H1 (cell line): ENCODE results near the gene RAB3A. TPM values are rescaled to one million over a fixed set of nuclear protein-coding genes. Genes with fewer than 3 reads are reported as not detected.

Source experiments
- CTCF ChIA-PET: fragments of 300-600 bp; sonication (Branson Sonifier 250); formaldehyde crosslinking; loops from one replicate; lab custom pipeline; 2021; ENCODE audit not compliant: partially characterized antibody; lab: Charles Lee
- POLR2A ChIA-PET: fragments of 300-600 bp; sonication (Branson Sonifier 250); formaldehyde crosslinking; loops from one replicate; lab custom pipeline; 2021; ENCODE audit warnings: inconsistent platforms; ENCODE audit not compliant: partially characterized antibody; lab: Charles Lee
- DNase-seq, 2 experiments: peaks; one replicate each; pipeline versions ENCODE4 v3.0.0 to v3.0.0-alpha.2; 2010 to 2022; ENCODE audit warnings: low spot score in 2 of 2, low read depth in 1 of 2, mixed read lengths in 1 of 2
- FAIRE-seq: peaks from 2 replicates; lab custom pipeline; 2011; peaks lifted over from hg19 to GRCh38; lab: Jason Lieb, UNC
- H2AFZ ChIP-seq: 2 replicates; pipeline ENCODE4 v1.8.1; 2012; ENCODE audit warnings: low read length, inconsistent platforms
- H2AK5ac ChIP-seq: 2 replicates; pipeline ENCODE4 v1.6.1; 2013; ENCODE audit warnings: low read depth, low read length
- H2BK120ac ChIP-seq: replicated peaks from 2 replicates; pipeline ENCODE3; 2013; ENCODE audit warnings: low read depth, low read length, inconsistent platforms
- H2BK12ac ChIP-seq: 2 replicates; pipeline ENCODE4 v1.6.1; 2013; ENCODE audit warnings: low read depth, low read length
- H2BK15ac ChIP-seq: 2 replicates; pipeline ENCODE4 v1.6.1; 2013; ENCODE audit warnings: low read length
- H2BK20ac ChIP-seq: 2 replicates; pipeline ENCODE4 v1.6.1; 2013; ENCODE audit warnings: low read length
- H2BK5ac ChIP-seq: 2 replicates; pipeline ENCODE4 v1.6.1; 2013; ENCODE audit warnings: low read depth, low read length
- H3K14ac ChIP-seq: 2 replicates; pipeline ENCODE4 v1.6.1; 2013; ENCODE audit warnings: inconsistent platforms; ENCODE audit not compliant: insufficient read length
- H3K18ac ChIP-seq: 2 replicates; pipeline ENCODE4 v1.6.1; 2013; ENCODE audit warnings: low read length; ENCODE audit errors: extremely low read depth
- H3K23ac ChIP-seq: 2 replicates; pipeline ENCODE4 v1.6.1; 2013; ENCODE audit warnings: inconsistent platforms; ENCODE audit not compliant: insufficient read length
- H3K23me2 ChIP-seq: 2 replicates; pipeline ENCODE4 v1.6.1; 2013; ENCODE audit warnings: low read depth, low read length
- H3K27ac ChIP-seq: 2 replicates; pipeline ENCODE4 v1.6.1; 2011; ENCODE audit warnings: low read depth, low read length, inconsistent platforms
- H3K27me3 ChIP-seq, 4 experiments: replicated peaks in 1 of 4; 1 replicate in 1 of 4; 2 replicates in 3 of 4; pipeline versions ENCODE4 v1.6.1 to v1.8.1; 2011 to 2013; ENCODE audit warnings: low read length in 3 of 4, mild to moderate bottlenecking in 3 of 4, inconsistent platforms in 2 of 4, mixed read lengths in 2 of 4, moderate library complexity in 1 of 4; ENCODE audit not compliant: control insufficient read depth in 3 of 4, insufficient read depth in 3 of 4; ENCODE audit errors: extremely low read depth in 1 of 4
- H3K36me3 ChIP-seq, 4 experiments: 2 replicates each; pipeline versions ENCODE4 v1.6.1 to v1.8.1; 2011 to 2013; ENCODE audit warnings: mild to moderate bottlenecking in 4 of 4, low read length in 3 of 4, moderate library complexity in 2 of 4, control low read depth in 1 of 4, inconsistent platforms in 1 of 4; ENCODE audit not compliant: insufficient read depth in 4 of 4, control insufficient read depth in 2 of 4
- H3K4ac ChIP-seq: replicated peaks from 2 replicates; pipeline ENCODE3; 2013; ENCODE audit warnings: low read length, low read depth, mixed read lengths, inconsistent platforms; ENCODE audit not compliant: insufficient read length
- H3K4me1 ChIP-seq, 4 experiments: replicated peaks in 1 of 4; 1 replicate in 1 of 4; 2 replicates in 3 of 4; pipeline versions ENCODE4 v1.6.1 to v1.8.1; 2011 to 2013; ENCODE audit warnings: low read length in 3 of 4, inconsistent platforms in 2 of 4, mixed read lengths in 1 of 4; ENCODE audit not compliant: insufficient read depth in 4 of 4, control insufficient read depth in 3 of 4
- H3K4me2 ChIP-seq, 2 experiments: 2 replicates each; pipeline versions ENCODE4 v1.6.1 to v1.8.1; 2011 to 2013; ENCODE audit warnings: low read depth in 2 of 2, low read length in 2 of 2, control low read depth in 1 of 2, inconsistent platforms in 1 of 2, mild to moderate bottlenecking in 1 of 2; ENCODE audit not compliant: insufficient read depth in 1 of 2
- H3K4me3 ChIP-seq, 4 experiments: fragments of 200-600, 300-600 bp in 1 of 4; sonication (generic), shearing (Covaris generic), sonication (Bioruptor Twin) in 1 of 4; 2 replicates each; pipeline versions ENCODE4 v1.5.1 to v1.8.1; 2011 to 2016; ENCODE audit warnings: low read length in 4 of 4, low read depth in 3 of 4, control low read depth in 2 of 4, inconsistent platforms in 2 of 4, mild to moderate bottlenecking in 2 of 4, mixed read lengths in 1 of 4, moderate library complexity in 1 of 4; ENCODE audit not compliant: insufficient read depth in 2 of 4; ENCODE audit errors: extremely low read depth in 1 of 4
- H3K56ac ChIP-seq: replicated peaks from 2 replicates; pipeline ENCODE3; 2013; ENCODE audit warnings: low read depth, mild to moderate bottlenecking, mixed read lengths, low read length, inconsistent platforms; ENCODE audit not compliant: insufficient read length
- H3K79me1 ChIP-seq: 2 replicates; pipeline ENCODE4 v1.6.1; 2013; ENCODE audit warnings: low read depth, low read length, control low read depth
- H3K79me2 ChIP-seq, 2 experiments: 2 replicates each; pipeline versions ENCODE4 v1.6.1 to v1.8.1; 2012 to 2013; ENCODE audit warnings: low read length in 2 of 2, mild to moderate bottlenecking in 2 of 2, inconsistent platforms in 1 of 2; ENCODE audit not compliant: insufficient read depth in 2 of 2, control insufficient read depth in 1 of 2
- H3K9ac ChIP-seq, 4 experiments: replicated peaks in 1 of 4; 1 replicate in 1 of 4; 2 replicates in 3 of 4; pipeline versions ENCODE4 v1.6.1 to v1.8.1; 2011 to 2013; ENCODE audit warnings: low read depth in 3 of 4, low read length in 3 of 4, control low read depth in 2 of 4, mild to moderate bottlenecking in 2 of 4, moderate library complexity in 2 of 4, inconsistent platforms in 1 of 4; ENCODE audit errors: extremely low read depth in 1 of 4
- H3K9me3 ChIP-seq, 2 experiments: 2 replicates each; pipeline versions ENCODE4 v1.6.1 to v1.8.1; 2012 to 2013; ENCODE audit warnings: mild to moderate bottlenecking in 2 of 2, moderate library complexity in 2 of 2, control low read depth in 1 of 2, inconsistent platforms in 1 of 2, low read depth in 1 of 2, low read length in 1 of 2, mixed read lengths in 1 of 2; ENCODE audit not compliant: insufficient read depth in 2 of 2
- H4K20me1 ChIP-seq, 2 experiments: replicated peaks in 1 of 2; 2 replicates each; pipeline versions ENCODE3 to v1.8.1; 2011 to 2013; ENCODE audit warnings: inconsistent platforms in 2 of 2, low read length in 2 of 2, mild to moderate bottlenecking in 1 of 2; ENCODE audit not compliant: insufficient read depth in 2 of 2, control insufficient read depth in 1 of 2
- H4K5ac ChIP-seq: 2 replicates; pipeline ENCODE4 v1.6.1; 2013; ENCODE audit warnings: low read length, low read depth, mixed read lengths, inconsistent platforms; ENCODE audit not compliant: insufficient read length
- H4K8ac ChIP-seq: 2 replicates; pipeline ENCODE4 v1.8.0; 2013; ENCODE audit warnings: mild to moderate bottlenecking, moderate library complexity, low read length, inconsistent platforms; ENCODE audit not compliant: insufficient read depth; ENCODE audit errors: extremely low read depth
- H4K91ac ChIP-seq: replicated peaks from 2 replicates; pipeline ENCODE3; 2013; ENCODE audit warnings: low read length, mixed read lengths, inconsistent platforms; ENCODE audit not compliant: insufficient read length
- ASH2L ChIP-seq: fragments of 200-600, 300-600 bp; sonication (generic); IDR thresholded peaks from one replicate; pipeline ENCODE4 v1.7.1; 2017; ENCODE audit warnings: low read length
- BRCA1 ChIP-seq: IDR thresholded peaks from 2 replicates; pipeline ENCODE4 v1.6.1; 2012; ENCODE audit warnings: low read depth, low read length, improper control_type of control experiment
- CBX8 ChIP-seq: fragments of 300-800, 300-1000 bp; sonication (generic); IDR thresholded peaks from 2 replicates; pipeline ENCODE4 v1.7.1; 2016; ENCODE audit warnings: low read depth, low read length, borderline replicate concordance
- KDM5A ChIP-seq: fragments of 200-600 bp; IDR thresholded peaks from 2 replicates; pipeline ENCODE4 v1.7.1; 2012; ENCODE audit warnings: mild to moderate bottlenecking, low read length, inconsistent platforms, mixed read lengths
- MAFK ChIP-seq: IDR thresholded peaks from 2 replicates; pipeline ENCODE4 v1.6.1; 2012; ENCODE audit warnings: low read depth, mild to moderate bottlenecking, improper control_type of control experiment, low read length
- POU5F1 ChIP-seq: IDR thresholded peaks from 2 replicates; pipeline ENCODE4 v1.6.1; 2011; ENCODE audit warnings: low read depth, mild to moderate bottlenecking, low read length, moderate library complexity
- RAD21 ChIP-seq, 2 experiments: IDR thresholded peaks in 1 of 2; conservative IDR thresholded peaks in 1 of 2; 2 replicates each; pipeline ENCODE4 v1.6.1; 2011; ENCODE audit warnings: low read depth in 2 of 2, low read length in 2 of 2, improper control_type of control experiment in 1 of 2, inconsistent platforms in 1 of 2, mild to moderate bottlenecking in 1 of 2, moderate library complexity in 1 of 2
- RBBP5 ChIP-seq: IDR thresholded peaks from 2 replicates; pipeline ENCODE4 v1.7.1; 2012; ENCODE audit warnings: low read depth, mild to moderate bottlenecking, inconsistent platforms, low read length, moderate library complexity, borderline replicate concordance
- WGBS, 2 experiments: shearing (Covaris generic) in 1 of 2; methylation state at CpG; one replicate each; pipeline versions ENCODE4 v1.1.6 to v1.1.7; 2013 to 2015; ENCODE audit warnings: low lambda C conversion rate in 2 of 2, mixed read lengths in 2 of 2, inconsistent platforms in 1 of 2, low coverage in 1 of 2, missing lambda C conversion rate in 1 of 2; ENCODE audit not compliant: insufficient replicate concordance in 2 of 2, insufficient coverage in 1 of 2, insufficient read length in 1 of 2; ENCODE audit errors: extremely low coverage in 1 of 2, missing lambda C conversion rate in 1 of 2; 5-methylcytosine and 5-hydroxymethylcytosine counted together
- polyA plus RNA-seq, 7 experiments: library from polyadenylated mRNA; depleted of rRNA in 3 of 7; stranded (reverse) in 5 of 7; unstranded in 2 of 7; fragments of >200 nt in 5 of 7; fragments of 200-250 nt in 2 of 7; gene quantifications; 1 replicate in 5 of 7; 2 replicates in 1 of 7; 4 replicates in 1 of 7; pipeline versions ENCODE4 v1.2.1 to v1.2.3, GENCODE V29; 2011 to 2013; ENCODE audit warnings: missing spikeins in 2 of 7, mixed read lengths in 2 of 7
- total RNA-seq: library from RNA; stranded (reverse); fragmentation: NEBNext Ultra II Directional; extraction: Animal tissue kit (Norgen Biotek cat#: 25700); gene quantifications from 2 replicates; pipeline ENCODE4 v1.2.1, GENCODE V29; 2021
- TF ChIP-seq, protein P1 (sequence below): IDR thresholded peaks from 2 replicates; pipeline ENCODE4 v1.6.1; 2011; ENCODE audit warnings: low read depth, mild to moderate bottlenecking, low read length; ENCODE audit not compliant: insufficient read depth

The RAB3A gene
- total and polyA plus RNA-seq, 2 of the 8 experiments (the other 6 are each of a cell fraction or from before 2014, with no cell fraction given): 13.6 to 14.2 TPM

DNA sequence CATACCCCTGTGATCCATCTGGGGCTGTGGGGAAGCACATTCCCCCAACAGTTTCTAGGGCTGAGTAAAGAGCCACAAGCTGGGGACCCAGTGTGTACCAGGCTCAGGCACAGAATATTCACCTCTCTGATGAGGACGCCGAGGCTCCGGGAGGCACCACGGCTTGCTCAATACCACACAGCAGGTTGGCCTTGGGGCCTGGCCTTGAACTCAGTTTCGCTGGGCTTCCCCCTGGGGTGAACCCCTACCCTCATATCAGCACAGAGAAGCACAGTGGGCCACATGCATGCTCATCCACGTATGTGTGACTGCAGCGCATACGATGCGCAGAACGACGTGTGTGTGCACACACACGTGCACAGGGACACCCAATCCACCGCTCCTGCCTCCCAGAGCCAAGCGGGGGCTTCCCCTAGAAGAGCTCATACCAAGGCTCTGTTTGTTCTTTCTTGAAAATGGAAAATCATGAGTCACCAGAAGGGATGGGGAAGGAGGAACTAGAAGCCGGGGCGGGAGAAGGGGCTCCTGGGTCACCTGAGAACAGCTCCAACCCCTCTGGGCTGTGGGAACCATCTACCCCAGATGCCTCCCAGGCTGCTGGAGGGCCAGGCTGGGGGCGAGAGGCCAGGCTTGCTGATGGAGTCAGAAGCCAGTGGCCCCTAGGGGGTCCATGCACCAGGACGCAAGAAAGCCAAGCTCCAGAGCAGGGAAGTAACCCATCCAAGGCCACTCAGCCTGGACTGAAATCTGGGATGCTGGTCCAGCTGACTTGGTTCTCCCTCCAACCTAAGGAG is 27.3 kb upstream of the RAB3A start:
- H2BK12ac ChIP-seq: peak overlapping the region; percentile 100; the same call in 1 of the 2 replicates
- ChIA-PET POLR2A (interaction anchor here (0.6 to 4.4 kb wide), 14 partner anchors 9 to 75 kb away, joined by 3 to 43 read pairs (median 4); partner anchors contain the start of gene JUND), CTCF (interaction anchor here (0.8 to 10.1 kb wide), 18 partner anchors 10 to 180 kb away, joined by 3 to 140 read pairs (median 6); partner anchors contain the start of gene RAB3A)
- H3K4me2 ChIP-seq: peak overlapping the region; percentile 56 to 91
- H2BK20ac ChIP-seq: peak overlapping the region; percentile 92
- WGBS, 2 experiments: 77% methylated on average over 18 of the region's 18 CpGs; no CpG with 5 or more reads in 1 of the 2 experiments
- peaks cover 0 to 9% (median 4%) of the 10 kb centered on the region in 4 experiments; a peak in 6 of 7 replicates for H3K27me3 ChIP-seq
- no peak overlapping the region for H3K27ac ChIP-seq
- H4K91ac ChIP-seq: peak overlapping the region; percentile 92
- H3K56ac ChIP-seq: no peak overlapping the region
- H2AFZ ChIP-seq: no peak overlapping the region
- peaks cover 7% of the 10 kb centered on the region for H3K23me2 ChIP-seq
- peak overlapping the region; percentile 27 for H2BK120ac ChIP-seq
- peaks cover 6 to 20% (median 14%) of the 10 kb centered on the region in 4 experiments for H3K4me1 ChIP-seq
- peak overlapping the region in 1 of 4 experiments; percentile 28; a peak in 1 of 8 replicates for H3K4me3 ChIP-seq
- DNase-seq: peak in 1 of 2 experiments; percentile 52
- no peak overlapping the region for H4K5ac ChIP-seq
- no peak overlapping the region for H4K8ac ChIP-seq
- H2BK15ac ChIP-seq: peak overlapping the region; percentile 99; the same call in 1 of the 2 replicates
- no peaks in the 10 kb centered on the region for H4K20me1 ChIP-seq
- peak overlapping the region; percentile 63 for H3K4ac ChIP-seq
- peak overlapping the region; percentile 98; the same call in 1 of the 2 replicates for H2BK5ac ChIP-seq
- H3K9ac ChIP-seq: peak overlapping the region in 2 of 4 experiments; percentile 8 to 22; a peak in 3 of 7 replicates
- H2AK5ac ChIP-seq: peak overlapping the region; percentile 96; the same call in 1 of the 2 replicates
- no peaks in the 10 kb centered on the region for H3K79me1 ChIP-seq
- H3K14ac ChIP-seq: no peak overlapping the region
- H3K18ac ChIP-seq: peak overlapping the region; percentile 97
- H3K9me3 ChIP-seq: no peaks in the 10 kb centered on the region
- H3K23ac ChIP-seq: no peak overlapping the region
- H3K36me3 ChIP-seq: no peaks in the 10 kb centered on the region
- FAIRE-seq: no peak
- no peaks in the 10 kb centered on the region for H3K79me2 ChIP-seq
- TF ChIP-seq RBBP5 (no peak), POU5F1 (no peak), BRCA1 (no peak), KDM5A (no peak), ASH2L (no peak), MAFK (no peak), RAD21 (IDR thresholded peaks at IDR 0.05 in 1 of 2, conservative IDR thresholded peaks at IDR 0.05 in 1 of 2; ENCODE audit: low read depth in 2 of 2, low read length in 2 of 2) (no peak), CBX8 (no peak)
- TF ChIP-seq, protein P1, sequence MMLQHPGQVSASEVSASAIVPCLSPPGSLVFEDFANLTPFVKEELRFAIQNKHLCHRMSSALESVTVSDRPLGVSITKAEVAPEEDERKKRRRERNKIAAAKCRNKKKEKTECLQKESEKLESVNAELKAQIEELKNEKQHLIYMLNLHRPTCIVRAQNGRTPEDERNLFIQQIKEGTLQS: no peak
